NOMO-1 (cell line): ENCODE results near the gene OPCML.
A peak's percentile ranks its signal among the peaks of the same experiment; 100 is the strongest.

Experiments
- DNase-seq, 2 experiments: peaks; one replicate each; lab custom pipeline; 2025; ENCODE audit not compliant: unreplicated experiment in 2 of 2; lab: John Stamatoyannopoulos, UW

The OPCML gene

DNA sequence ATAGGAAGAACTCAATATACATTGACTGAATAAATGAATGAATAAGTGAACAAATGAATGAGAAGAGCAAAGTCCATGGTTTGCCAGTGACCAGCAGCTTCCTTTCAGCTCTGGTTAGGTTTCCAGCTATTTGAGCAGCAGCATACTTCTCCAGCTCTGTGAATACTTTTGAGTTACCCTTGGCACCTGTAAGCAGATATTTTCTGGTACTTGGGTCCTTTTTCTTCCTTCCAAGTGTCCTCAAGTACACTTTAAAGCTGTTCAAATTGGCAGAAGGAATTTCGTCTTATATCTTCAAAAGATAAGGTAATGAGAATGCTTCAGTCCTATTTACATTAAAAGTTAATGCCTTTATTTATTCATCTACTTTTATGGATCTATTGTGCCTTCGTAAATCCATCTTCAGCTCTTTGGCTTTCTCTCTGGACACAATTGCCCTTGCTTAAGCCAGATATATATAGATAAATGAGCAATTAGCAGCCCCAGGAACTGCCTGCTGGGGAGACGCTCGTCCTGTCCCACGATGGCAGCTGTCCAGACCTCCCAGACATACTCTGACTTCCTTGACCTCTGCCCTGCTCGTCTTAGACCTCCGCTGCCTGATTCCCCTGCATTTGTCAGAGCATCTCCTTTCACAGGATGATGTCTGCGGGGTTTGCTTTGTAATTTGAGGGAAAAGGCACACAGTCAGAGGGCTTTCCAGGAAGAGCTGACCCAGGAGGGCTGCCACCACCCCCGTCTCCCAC lies 926.3 kb downstream of the OPCML start:
- DNase-seq = no peak

DNA sequence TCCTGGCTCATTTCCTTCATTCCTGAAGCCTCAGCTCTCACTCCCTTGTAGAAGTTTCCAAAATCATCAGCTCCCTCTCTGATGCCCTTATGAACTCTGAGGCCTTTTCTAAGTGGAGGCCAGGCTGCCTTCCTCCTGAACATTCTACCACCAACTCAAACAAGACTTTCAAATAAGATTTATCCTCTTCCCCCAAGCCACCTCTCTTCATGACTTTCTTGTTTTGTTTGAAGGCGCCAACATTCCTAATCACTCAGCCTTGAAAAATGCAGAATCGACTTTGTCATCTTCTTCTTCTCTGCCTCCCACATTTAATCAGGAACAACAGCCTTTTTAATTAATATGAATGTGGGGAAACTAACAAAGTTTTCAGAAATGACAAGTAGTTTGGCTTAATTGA lies 927.9 kb downstream of the OPCML start:
- no peak for DNase-seq

DNA sequence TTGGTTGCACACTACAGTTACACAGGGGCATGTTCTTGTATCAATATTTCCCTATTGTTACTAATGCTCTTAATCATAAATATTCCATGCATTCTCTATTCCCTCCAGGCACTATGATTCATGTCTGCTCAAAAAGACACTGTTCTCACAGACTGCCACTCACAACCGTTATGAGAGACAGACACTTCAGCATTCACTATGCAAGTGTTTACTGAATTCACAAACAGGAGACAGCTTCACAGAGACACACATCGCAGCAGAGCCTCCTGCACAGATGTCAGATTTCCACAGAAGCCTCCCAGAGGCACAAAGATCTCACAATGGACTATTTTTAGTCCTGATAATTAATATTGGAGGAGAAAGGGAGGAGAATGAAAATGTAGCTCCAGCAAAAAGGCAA lies 930.4 kb downstream of the OPCML start:
- no peak for DNase-seq

DNA sequence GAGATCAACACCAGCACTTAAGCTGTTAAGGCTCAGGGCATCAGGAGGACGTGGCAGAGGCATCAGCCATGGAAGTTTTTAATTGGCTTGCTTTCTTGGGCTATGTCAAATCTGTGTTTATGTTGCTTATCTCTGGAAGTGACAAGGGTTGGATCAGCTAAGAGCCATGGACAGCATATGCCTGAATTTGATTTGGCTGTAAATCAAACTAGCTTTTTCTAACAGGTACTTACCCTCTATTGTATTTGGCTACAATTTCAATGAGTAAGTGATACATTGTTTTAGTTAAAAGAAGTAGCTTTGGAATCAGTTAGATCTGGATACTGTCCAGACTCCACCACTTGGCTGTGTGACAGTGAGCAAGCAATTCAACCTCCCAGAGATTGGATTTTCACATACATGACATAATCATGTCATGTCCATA lies 936.6 kb downstream of the OPCML start:
- DNase-seq = no peak

DNA sequence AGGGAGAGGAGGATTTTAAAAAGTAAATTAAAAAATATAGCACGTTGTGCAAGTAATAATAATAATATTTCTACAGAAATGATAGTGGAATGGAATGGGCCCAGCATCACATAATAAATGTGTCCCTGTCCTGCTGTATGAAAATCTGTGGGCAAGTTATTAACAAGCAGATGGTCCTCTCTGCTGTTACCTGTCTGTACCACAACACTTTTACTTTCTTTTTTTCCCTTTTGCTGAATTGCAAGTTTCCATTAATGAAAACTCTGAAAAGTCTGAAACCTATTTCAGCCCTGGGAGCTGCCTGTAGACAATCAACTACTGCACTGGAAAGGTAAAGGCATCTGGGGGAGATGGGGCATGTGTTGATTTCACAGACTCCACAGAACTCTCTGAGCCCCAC lies 937.1 kb downstream of the OPCML start:
- no peak for DNase-seq

DNA sequence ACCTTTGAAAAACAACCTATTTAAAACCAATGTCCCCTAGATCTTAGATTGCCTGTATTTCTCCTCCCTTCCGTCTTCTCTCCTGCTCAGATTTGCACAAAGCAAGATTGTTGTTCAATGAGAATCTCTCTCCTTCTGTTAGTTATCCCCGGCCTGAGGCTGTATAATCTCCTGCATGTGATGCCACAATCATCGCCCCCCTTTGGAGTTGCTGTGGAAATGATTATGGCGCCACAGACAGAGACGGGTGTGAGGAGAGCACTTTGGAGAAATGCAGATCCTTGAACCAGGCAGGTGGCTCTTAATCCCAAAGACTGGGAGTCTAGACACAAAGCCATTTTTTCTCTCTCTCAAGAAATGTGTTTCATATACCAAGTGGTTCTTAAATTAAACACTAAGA lies 941.3 kb downstream of the OPCML start:
- DNase-seq = no peak

DNA sequence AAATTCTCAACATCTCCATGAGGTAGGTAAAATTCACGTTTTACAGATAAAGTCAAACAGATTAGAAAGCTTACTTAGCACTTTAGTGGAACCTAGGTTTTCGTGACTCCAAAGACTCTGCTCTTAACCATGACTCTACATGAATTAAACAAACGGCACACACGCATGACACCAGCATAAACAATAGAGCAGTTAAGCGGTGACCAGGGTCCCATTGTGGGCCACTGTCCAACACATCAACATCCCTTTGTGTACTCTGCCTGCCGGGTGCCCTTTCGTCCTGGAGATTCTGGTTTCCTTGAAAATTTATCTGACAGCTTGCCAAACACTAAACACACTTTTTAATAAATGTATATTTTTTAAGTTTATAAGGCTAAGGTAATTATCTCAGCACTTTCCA lies 941.7 kb downstream of the OPCML start:
- DNase-seq = no peak

DNA sequence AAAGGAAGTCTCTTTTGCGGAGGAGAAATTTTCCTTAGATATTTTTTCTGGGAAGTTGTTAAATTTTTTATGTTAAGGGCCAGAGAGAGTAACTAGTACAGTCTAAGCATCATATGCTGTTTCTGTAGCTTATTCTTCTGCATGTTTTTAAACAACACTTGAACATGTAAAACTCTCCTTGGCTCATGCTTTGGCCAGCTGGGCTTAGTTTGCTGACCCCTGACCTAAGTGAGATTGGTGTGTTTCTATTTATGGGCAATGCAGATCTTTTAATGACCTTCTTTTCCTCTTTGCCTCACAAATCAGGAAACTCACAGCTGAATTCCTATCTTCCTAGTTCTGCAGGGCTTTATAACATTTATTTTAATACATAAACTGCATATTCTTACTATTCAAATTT lies 942.5 kb downstream of the OPCML start:
- DNase-seq = no peak

DNA sequence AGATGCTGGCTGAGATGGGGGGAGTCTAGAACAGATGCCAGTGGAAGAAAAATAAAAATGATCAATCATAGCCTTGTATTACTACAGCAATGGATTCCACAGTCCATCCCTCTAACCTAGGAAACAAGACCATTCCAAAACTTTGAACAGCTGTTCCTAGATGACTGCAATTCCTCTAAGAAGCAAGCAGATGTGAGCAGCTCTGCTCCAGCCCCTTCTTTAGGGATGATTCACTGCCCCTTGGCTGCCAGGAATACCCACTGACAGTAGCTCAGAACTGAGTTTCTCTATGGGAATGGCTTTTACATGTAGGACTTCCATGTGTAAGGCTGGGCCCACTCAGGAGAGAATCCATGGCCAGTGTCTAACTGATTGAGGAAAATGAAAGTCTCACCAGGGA lies 943.9 kb downstream of the OPCML start:
- DNase-seq = no peak

DNA sequence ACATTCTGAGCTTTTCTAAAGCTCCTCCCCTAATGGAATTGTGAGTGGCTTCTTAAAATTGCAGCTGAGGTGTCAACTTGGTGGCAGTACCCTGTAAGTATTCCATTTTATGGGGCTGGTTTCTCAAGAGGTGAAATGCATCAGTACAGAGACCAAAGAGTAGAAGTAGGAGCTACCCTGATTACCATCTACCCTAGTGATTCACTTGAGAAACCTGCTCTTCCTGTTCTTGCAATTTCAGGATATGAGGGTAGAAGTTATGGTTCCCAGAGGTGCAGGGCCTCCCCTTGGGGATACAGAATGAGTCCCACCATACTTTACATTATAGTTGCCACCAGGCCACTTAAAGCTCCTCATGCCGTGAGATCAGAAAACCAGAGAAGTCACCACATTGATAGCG lies 944.6 kb downstream of the OPCML start:
- no peak for DNase-seq

DNA sequence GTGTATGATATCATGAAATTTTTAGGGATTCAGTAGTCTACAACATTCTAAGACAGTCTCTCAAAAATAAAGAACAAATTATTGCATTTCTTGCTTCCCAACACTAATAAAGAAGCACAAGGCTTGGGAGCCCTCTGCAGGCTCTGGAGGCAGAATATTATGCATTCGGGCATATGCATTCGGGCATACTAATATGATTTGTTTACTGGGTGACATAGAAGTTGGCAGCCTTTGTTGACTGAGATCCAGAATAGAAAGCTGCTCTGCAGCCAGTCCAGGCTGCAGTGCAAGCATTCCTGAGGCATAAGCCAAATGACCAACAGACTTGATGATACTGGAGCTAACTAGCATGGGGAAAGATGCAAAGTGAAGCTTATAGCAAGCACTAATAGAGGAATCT lies 945.5 kb downstream of the OPCML start:
- DNase-seq = no peak

DNA sequence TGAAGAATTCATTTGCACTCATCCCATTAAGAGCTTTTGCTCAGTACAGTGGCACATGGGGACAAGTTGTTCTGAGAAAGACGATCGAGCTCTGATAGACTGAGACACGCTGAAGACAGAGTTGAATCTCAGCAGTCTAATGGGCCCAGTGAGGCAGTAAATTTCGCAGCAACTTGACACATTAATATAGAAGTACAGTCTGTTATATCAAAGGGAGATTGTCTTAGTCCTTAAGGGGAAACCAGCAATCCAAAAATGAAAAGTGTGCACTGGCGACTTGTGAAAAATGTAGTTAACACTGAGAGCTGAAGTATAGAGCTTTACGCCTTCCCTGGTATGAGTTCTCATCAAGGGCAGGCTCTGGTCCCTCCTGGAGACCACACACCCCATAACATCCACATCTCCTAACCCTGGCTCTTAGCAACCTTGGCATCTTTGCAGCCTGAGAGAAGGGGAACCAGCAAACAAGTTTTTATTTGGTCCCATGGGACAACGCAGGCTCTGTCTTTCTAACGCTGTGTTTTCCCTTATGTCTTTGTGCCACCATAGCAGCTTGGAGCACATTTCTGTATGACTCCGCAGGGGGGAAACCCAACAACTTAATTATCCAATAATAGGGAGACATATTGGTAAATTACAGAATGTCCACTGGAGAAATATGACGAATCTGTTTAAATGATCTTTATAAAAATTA lies 952.5 kb downstream of the OPCML start:
- no peak for DNase-seq

DNA sequence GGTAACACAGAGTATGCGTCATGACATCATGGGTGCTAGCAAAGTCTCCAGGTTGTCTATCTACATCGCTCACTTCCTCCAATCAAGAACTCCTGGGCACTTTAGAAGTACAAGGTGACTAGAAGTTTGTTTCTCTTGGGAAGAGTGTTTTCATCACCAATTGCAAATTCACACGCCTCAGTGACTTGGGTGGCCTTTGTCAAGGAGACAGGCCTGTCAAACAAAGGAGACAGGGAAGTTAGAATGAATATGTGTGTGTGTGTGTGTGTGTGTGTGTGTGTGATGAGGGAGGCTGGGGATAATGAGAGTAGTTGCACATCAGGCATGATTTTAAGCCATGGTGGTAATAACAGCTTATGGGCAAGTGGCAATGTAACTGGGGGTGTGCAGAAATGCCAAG lies 953.2 kb downstream of the OPCML start:
- no peak for DNase-seq

DNA sequence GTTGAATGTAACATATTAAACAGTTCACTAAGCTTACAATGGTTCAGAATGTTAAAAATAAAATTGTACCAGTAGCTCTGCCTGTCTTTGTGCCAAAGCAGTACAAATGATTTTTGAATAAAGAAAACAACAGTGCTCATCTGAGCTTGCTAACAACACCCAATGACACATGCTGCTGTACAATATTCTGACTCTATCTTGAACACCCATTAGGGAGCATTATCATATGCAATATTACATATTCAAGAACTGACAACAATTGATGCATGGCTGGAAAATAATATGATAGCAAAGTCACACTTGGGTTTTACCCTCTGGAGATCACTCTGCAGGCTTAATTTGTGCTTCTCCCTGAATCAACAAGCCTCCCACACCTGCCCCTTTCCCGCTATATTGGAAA lies 953.7 kb downstream of the OPCML start:
- no peak for DNase-seq

DNA sequence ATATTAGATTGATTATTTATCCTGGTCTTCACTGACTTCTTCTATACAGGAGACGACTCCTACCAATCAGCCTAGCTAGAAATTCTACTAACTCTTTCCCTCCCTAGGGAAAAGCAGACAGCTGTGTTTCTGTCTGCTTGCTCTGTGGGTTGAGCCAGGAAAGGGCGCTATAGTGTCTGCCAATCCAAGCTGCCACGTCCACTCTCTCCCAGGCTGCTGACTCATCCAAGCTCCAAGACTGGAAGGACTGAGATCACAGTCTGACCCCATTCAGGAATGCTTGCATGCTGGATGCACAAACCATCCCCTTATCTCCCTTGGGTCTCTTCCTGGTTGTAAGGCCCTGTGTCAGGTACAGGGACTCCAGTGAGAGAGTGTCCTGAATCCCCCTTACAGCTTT lies 955.6 kb downstream of the OPCML start:
- no peak for DNase-seq

DNA sequence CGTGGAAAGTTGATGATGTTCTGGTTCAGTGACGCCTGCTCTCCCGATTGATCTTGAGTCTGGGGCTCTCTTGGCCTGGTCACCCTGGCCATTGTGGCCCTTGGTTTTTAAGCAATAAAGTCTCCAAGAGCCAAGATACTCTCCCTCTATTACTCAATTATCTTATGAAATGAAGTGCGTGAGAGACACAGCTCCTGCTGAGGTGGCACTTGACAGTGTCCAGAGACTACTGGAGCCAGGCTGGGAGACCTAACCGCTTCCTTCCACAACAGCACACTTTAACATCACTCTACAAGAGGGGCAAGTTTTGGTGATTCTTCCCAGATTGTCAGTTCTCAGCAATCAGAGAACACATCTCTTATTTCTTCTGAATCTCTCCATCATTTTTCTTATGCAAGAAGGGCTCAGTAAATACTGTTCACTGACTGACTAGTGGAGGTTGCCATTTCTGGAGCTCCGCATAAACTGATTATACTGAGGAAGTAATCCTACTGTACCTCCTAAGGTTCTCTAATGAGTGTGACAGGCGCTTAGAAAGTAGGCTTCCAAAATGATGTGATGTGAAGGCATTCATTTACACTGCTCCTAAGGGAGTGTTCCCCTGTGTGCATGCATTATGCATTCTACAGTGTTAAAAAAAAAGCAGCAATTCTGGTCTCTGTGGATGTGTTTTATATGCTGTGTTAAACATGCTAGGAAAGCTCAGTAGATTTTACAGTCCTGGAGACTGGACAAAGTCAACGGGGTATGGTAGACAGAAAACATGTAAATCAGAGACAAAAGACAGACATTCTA lies 968.0 kb downstream of the OPCML start:
- DNase-seq = no peak

DNA sequence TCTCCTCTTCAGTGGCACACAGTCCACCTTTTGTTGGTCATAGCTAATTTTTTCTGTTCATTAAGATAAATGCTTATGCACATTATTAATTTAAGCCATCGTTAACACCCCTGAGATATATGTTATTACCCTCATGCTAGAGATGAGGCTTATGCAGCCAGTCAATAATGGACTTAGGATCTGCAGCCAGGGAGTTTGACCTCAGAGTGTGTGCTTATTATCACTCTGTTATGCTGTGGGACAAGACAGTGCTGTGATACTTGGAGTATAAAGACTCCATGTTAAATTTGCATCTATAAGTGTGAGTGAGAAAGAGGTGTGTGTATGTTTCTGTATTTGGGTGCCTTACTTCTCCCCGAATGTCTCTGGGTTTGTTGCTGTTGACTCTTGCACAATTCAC lies 969.3 kb downstream of the OPCML start:
- DNase-seq = no peak

DNA sequence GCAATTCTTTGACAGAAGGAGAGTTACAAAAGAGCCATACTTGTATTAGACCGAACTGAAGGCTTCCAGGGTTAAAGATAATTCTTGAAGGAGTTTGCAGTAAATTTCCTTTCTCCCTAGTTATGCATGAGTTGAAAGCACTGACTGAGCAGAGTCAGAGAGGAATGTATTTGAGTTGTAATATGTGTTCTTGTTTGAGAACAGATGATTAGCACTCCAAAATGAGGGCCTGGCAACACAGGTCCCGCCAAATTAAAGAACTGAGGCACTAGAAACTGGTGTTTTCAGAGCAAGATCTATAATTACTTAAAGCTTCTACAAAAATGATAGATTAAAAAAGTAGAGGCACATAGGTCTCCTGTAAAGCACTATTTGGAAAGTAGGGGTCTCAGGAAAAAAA lies 970.4 kb downstream of the OPCML start:
- no peak for DNase-seq

DNA sequence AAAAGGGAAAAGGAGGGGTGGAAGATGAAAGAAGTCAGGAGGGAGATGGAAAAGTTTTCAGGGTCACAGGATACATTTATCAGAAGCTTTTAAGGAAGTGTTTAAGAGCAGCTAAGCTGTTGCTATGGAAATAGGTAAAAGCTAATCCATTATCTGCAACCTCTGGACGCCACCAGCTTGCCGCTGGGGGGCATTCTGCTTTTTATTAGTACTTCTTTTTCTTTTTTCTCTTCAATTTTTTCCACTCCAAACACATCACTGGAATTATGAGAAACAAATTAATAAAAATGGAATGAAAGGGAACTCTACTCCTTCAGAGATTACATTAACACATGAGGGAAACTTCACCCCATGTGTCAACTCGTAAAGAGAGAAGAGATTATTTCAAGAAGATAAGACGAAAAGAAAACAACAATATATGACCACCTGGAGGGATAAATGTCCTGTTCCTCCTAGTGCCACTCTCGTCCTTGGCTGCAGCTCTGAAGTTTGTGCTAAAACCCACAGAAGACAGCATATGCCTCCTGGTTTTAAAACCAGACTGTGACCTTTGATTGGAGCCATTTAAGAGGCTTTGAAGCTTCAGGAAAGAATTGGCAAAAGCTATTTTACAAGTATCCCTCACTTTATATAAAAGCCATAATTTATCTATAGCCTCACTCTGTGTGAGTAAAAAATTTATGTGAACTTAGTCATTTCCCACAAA lies 972.8 kb downstream of the OPCML start:
- DNase-seq = peak in 1 of 2 experiments; percentile 8

DNA sequence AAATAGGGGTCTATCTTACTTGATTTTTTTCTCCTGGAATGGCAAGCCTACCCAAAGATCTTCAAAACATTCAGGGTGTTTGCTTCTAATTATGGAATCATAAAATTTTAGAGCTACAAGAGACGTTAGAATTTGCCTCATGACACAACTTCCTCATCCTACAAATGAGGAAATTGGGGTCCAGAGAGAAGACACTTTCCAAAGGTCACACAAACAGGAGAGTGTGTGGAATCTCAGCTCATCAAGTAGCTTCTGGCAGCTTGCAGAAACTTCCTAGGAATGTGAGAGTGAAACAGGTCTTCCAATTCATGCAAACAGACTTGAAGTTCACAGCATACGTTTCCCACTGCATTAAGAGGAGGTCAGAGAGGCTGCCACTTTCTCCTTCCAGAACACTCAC lies 976.0 kb downstream of the OPCML start:
- DNase-seq = peak; percentile 21 to 75

DNA sequence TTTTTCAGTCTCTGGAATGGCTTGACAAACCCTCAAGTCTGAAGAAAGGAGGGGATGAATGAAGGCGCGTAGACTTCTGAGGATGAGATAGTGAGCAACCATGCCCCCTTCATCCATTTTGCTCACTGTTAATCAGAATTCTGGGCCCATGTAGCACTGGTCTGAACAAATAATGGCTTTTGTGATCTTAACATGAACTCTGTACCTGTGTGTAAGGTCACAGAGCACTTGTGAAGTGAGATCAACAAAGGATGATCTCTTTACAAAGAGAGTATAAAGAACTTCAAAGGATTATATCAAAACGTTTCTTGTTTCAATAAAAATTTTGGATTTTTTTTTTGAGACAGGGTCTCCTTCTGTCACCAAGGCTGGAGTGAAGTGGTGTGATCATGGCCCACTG lies 976.7 kb downstream of the OPCML start:
- no peak for DNase-seq
